Cardiac atrium fibroblast (primary cell): ENCODE results near the gene GP9. TPM values are rescaled to one million over a fixed set of nuclear protein-coding genes. Genes with fewer than 3 reads are reported as not detected.

Experiments
- total RNA-seq: library from RNA; depleted of rRNA; stranded (reverse); fragments of >200 nt; gene quantifications from 2 replicates; pipeline ENCODE4 v1.2.3, GENCODE V29; 2015

GP9 gene
- total RNA-seq, result not detected in 2 replicates

GRCh38 chr3:129060276-129061022 lies at the start of gene GP9:
Gene GP9 (plus strand): TSS chr3:129060779. CDS start chr3:129061740, 961 bp downstream.

Other genes starting within 250 kb of the GP9 start
- 30.5 and 42.1 TPM in 2 replicates for gene ACAD9, start 181.2 kb upstream of the GP9 start, total RNA-seq
- not detected in 2 replicates for gene CFAP92, start 66.7 kb upstream of the GP9 start, total RNA-seq
- gene EFCC1, start 59.5 kb upstream of the GP9 start, total RNA-seq, result not detected in 2 replicates
- gene RAB43, start 61.0 kb downstream of the GP9 start, total RNA-seq, result 29.6 and 36.6 TPM in 2 replicates
- gene ISY1, start 100.3 kb downstream of the GP9 start, total RNA-seq, result 18.6 and 20.2 TPM in 2 replicates
- gene CNBP, start 123.1 kb downstream of the GP9 start, total RNA-seq, result 240 and 256 TPM in 2 replicates
- gene COPG1, start 188.8 kb downstream of the GP9 start, total RNA-seq, result 276 and 279 TPM in 2 replicates
- 21.1 and 24.0 TPM in 2 replicates for gene HMCES, start 218.1 kb downstream of the GP9 start, total RNA-seq